Endothelial cell of umbilical vein (primary cell): ENCODE measurements around the gene MACROD2. TPM values are rescaled to one million over a fixed set of nuclear protein-coding genes. Genes with fewer than 3 reads are reported as not detected.

ENCODE experiments used
- BruUV-seq: library from RNA; stranded (reverse); fragments of 400-500 nt; replicated peaks from 2 replicates; lab custom pipeline; 2021; lab: Mats Ljungman, UMichigan
- CTCF ChIA-PET: fragments of 300-600, 350-600 bp; sonication (Branson Sonifier 250); formaldehyde crosslinking; loops from one replicate; lab custom pipeline; 2021; ENCODE audit warnings: antibody characterized with exemption, inconsistent platforms; lab: Charles Lee
- POLR2A ChIA-PET: fragments of 300-600, 350-600 bp; sonication (Branson Sonifier 250); formaldehyde crosslinking; loops from one replicate; lab custom pipeline; 2021; ENCODE audit warnings: antibody characterized with exemption, inconsistent platforms; lab: Charles Lee
- DNase-seq: peaks from one replicate; pipeline ENCODE4 v3.0.0-alpha.2; 2011; ENCODE audit warnings: low read depth, low spot score
- FAIRE-seq: peaks from 2 replicates; lab custom pipeline; 2011; peaks lifted over from hg19 to GRCh38; lab: Jason Lieb, UNC
- H2AFZ ChIP-seq: 2 replicates; pipeline ENCODE4 v1.6.0; 2012; ENCODE audit warnings: low read depth, low read length, control low read depth, inconsistent platforms
- H3K27ac ChIP-seq: 2 replicates; pipeline ENCODE4 v1.5.1; 2011; ENCODE audit warnings: low read depth, mild to moderate bottlenecking, control low read depth, low read length, moderate library complexity; ENCODE audit not compliant: insufficient read depth
- H3K27me3 ChIP-seq, 2 experiments: 2 replicates each; pipeline versions ENCODE4 v1.6.0 to v1.6.1; 2011; ENCODE audit warnings: low read length in 2 of 2, mixed read lengths in 1 of 2; ENCODE audit not compliant: control insufficient read depth in 2 of 2, insufficient read depth in 2 of 2
- H3K36me3 ChIP-seq, 2 experiments: 2 replicates in 1 of 2; 3 replicates in 1 of 2; pipeline ENCODE4 v1.5.1; 2011; ENCODE audit warnings: low read length in 2 of 2, mild to moderate bottlenecking in 1 of 2, moderate library complexity in 1 of 2; ENCODE audit not compliant: control insufficient read depth in 2 of 2, insufficient read depth in 2 of 2; ENCODE audit errors: extremely low read depth in 1 of 2
- H3K4me1 ChIP-seq: 3 replicates; pipeline ENCODE4 v1.5.1; 2011; ENCODE audit warnings: mild to moderate bottlenecking, low read length; ENCODE audit not compliant: control insufficient read depth, insufficient read depth; ENCODE audit errors: extremely low read depth
- H3K4me2 ChIP-seq: 2 replicates; pipeline ENCODE4 v1.6.1; 2011; ENCODE audit warnings: low read length, control low read depth, mixed read lengths; ENCODE audit not compliant: insufficient read depth
- H3K4me3 ChIP-seq, 3 experiments: fragments of 200-600 bp in 1 of 3; sonication (generic), shearing (Covaris generic) in 1 of 3; replicated peaks in 1 of 3; 2 replicates each; pipeline ENCODE4 v1.5.1; 2011 to 2016; ENCODE audit warnings: control low read depth in 3 of 3, low read length in 3 of 3, mild to moderate bottlenecking in 2 of 3, inconsistent platforms in 1 of 3, low read depth in 1 of 3, moderate library complexity in 1 of 3; ENCODE audit not compliant: insufficient read depth in 1 of 3
- H3K79me2 ChIP-seq: 2 replicates; pipeline ENCODE4 v1.6.0; 2012; ENCODE audit warnings: low read length, inconsistent platforms; ENCODE audit not compliant: control insufficient read depth, insufficient read depth
- H3K9ac ChIP-seq: replicated peaks from 2 replicates; pipeline ENCODE3; 2011; ENCODE audit warnings: low read length, control low read depth; ENCODE audit not compliant: insufficient read depth; ENCODE audit errors: extremely low read depth
- H3K9me1 ChIP-seq: replicated peaks from 3 replicates; pipeline ENCODE4 v1.6.0; 2011; ENCODE audit warnings: mild to moderate bottlenecking, low read length; ENCODE audit not compliant: control insufficient read depth, insufficient read depth; ENCODE audit errors: extremely low read depth
- H3K9me3 ChIP-seq: replicated peaks from 2 replicates; pipeline ENCODE4 v1.5.1; 2012; ENCODE audit warnings: low read length, inconsistent platforms; ENCODE audit not compliant: control insufficient read depth, insufficient read depth
- H4K20me1 ChIP-seq: replicated peaks from 2 replicates; pipeline ENCODE3; 2011; ENCODE audit warnings: mild to moderate bottlenecking, low read length; ENCODE audit not compliant: control insufficient read depth, insufficient read depth; ENCODE audit errors: extremely low read depth
- CTCF ChIP-seq, 2 donors: IDR thresholded peaks; 1 replicate in 1 of 2; 2 replicates in 1 of 2; pipeline ENCODE4 v1.5.1; 2011; ENCODE audit warnings: low read length in 2 of 2, mild to moderate bottlenecking in 2 of 2, moderate library complexity in 2 of 2, control low read depth in 1 of 2, inconsistent platforms in 1 of 2, low read depth in 1 of 2; ENCODE audit not compliant: insufficient read depth in 1 of 2; ENCODE audit errors: extremely low read depth in 1 of 2
- EZH2 ChIP-seq: IDR thresholded peaks from 2 replicates; pipeline ENCODE4 v1.6.1; 2012; ENCODE audit warnings: borderline replicate concordance, low read depth, mild to moderate bottlenecking, moderate library complexity, low read length, inconsistent platforms; ENCODE audit not compliant: severe bottlenecking
- FOS ChIP-seq: IDR thresholded peaks from 2 replicates; pipeline ENCODE4 v1.6.1; 2011; ENCODE audit warnings: mild to moderate bottlenecking, low read length, moderate library complexity, borderline replicate concordance; ENCODE audit not compliant: insufficient read depth
- GATA2 ChIP-seq: IDR thresholded peaks from 2 replicates; pipeline ENCODE4 v1.7.0; 2011; ENCODE audit warnings: low read depth, mild to moderate bottlenecking, moderate library complexity, mixed read lengths, low read length; ENCODE audit not compliant: insufficient read length, insufficient read depth
- JUN ChIP-seq: IDR thresholded peaks from 2 replicates; pipeline ENCODE4 v1.6.1; 2011; ENCODE audit warnings: borderline replicate concordance, low read depth; ENCODE audit not compliant: insufficient read length, insufficient read depth
- MAX ChIP-seq: IDR thresholded peaks from 2 replicates; pipeline ENCODE4 v1.6.1; 2011; ENCODE audit not compliant: insufficient read depth, insufficient read length
- MYC ChIP-seq: IDR thresholded peaks from one replicate; pipeline ENCODE4 v1.6.1; 2011; ENCODE audit warnings: mild to moderate bottlenecking, low read depth, low read length
- POLR2A ChIP-seq: IDR thresholded peaks from 2 replicates; pipeline ENCODE4 v1.6.1; 2012; ENCODE audit warnings: low read depth, mild to moderate bottlenecking, control low read depth, low read length
- POLR2AphosphoS5 ChIP-seq: IDR thresholded peaks from 2 replicates; pipeline ENCODE4 v1.6.1; 2012; ENCODE audit warnings: low read depth, mild to moderate bottlenecking, control low read depth, low read length, moderate library complexity; ENCODE audit not compliant: insufficient read depth
- dilution Hi-C: fragments of 300-500 bp; cut with MboI; formaldehyde crosslinking; loops from one replicate; pipeline ENCODE4 v1.15.0; 2019; ENCODE audit warnings: low sequenced_read_pairs; ENCODE audit not compliant: extremely low pct_ligation_motif_present
- intact Hi-C: fragments of 100-400 bp; cut with micrococcal nuclease; formaldehyde crosslinking; loops from one replicate; pipeline ENCODE4 v1.10.0; 2022
- polyA plus RNA-seq, 4 experiments: library from polyadenylated mRNA; depleted of rRNA in 3 of 4; stranded (reverse) in 3 of 4; unstranded in 1 of 4; fragments of >200 nt; gene quantifications; 2 replicates each; pipeline versions ENCODE4 v1.2.1 to v1.2.3, GENCODE V29; 2011 to 2012; ENCODE audit warnings: missing spikeins in 1 of 4
- total RNA-seq: library from RNA; stranded (reverse); gene quantifications from 2 replicates; pipeline ENCODE4 v1.2.3, GENCODE V29; 2021

Gene MACROD2
- total and polyA plus RNA-seq, 2 donors (not counting 3 experiments of a cell fraction or from before 2014, with no cell fraction given) = 0.11 to 0.73 TPM

GRCh38 chr20:16025084-16025483, 2029.8 kb downstream of the MACROD2 start:
- Histone ChIP-seq H3K27me3 (no peaks in the 10 kb centered on the region), H3K9me3 (no peaks in the 10 kb centered on the region), H3K27ac (no peak overlapping the region), H3K4me1 (no peaks in the 10 kb centered on the region), H3K9me1 (no peaks in the 10 kb centered on the region), H3K9ac (no peak overlapping the region), H3K36me3 (no peaks in the 10 kb centered on the region), H3K4me2 (no peak overlapping the region), H3K79me2 (no peaks in the 10 kb centered on the region), H3K4me3 (no peak overlapping the region), H2AFZ (no peak overlapping the region), H4K20me1 (no peaks in the 10 kb centered on the region)
- FAIRE-seq (no peak), DNase-seq (no peak)
- CTCF ChIA-PET = no interaction called here
- BruUV-seq = no TSS peak
- intact Hi-C loops (no loop called here), dilution Hi-C loops (no loop called here)
- POLR2A ChIA-PET = no interaction called here
- TF ChIP-seq GATA2 (no peak), CTCF (IDR thresholded peaks at IDR 0.05; ENCODE audit: extremely low read depth in 1 of 2, insufficient read depth in 1 of 2, low read depth in 1 of 2, low read length in 2 of 2) (no peak), POLR2AphosphoS5 (no peak), JUN (no peak), MYC (no peak)

DNA sequence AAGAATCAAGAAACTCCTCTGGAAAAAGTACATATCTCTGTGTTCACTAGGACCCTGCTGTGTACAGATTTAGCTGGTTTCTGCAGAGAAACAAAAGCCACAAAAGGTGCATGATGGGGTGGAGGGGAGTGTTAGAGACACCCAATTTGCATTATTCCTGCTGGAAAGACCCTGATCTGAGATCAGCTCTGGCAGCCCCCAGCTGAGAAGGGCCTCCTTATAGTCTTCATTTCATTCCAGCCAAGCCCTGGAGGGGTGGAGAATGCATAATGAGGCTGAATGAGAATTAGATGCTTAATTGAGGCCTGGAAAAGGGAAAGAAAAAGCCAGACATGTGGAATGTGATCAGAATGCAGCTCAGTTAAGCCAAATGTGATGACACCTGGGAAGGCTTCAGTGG, 2032.4 kb downstream of the MACROD2 start:
- no peaks in the 10 kb centered on the region for H3K4me1 ChIP-seq
- H3K4me2 ChIP-seq = no peak overlapping the region
- H3K9me3 ChIP-seq = no peaks in the 10 kb centered on the region
- no peak overlapping the region for H3K27ac ChIP-seq
- intact Hi-C loops (no loop called here), dilution Hi-C loops (no loop called here)
- ChIA-PET POLR2A (no interaction called here), CTCF (no interaction called here)
- no peak overlapping the region for H3K9ac ChIP-seq
- H2AFZ ChIP-seq = no peak overlapping the region
- no peak for FAIRE-seq
- no peaks in the 10 kb centered on the region for H4K20me1 ChIP-seq
- no peaks in the 10 kb centered on the region for H3K27me3 ChIP-seq
- H3K36me3 ChIP-seq = no peaks in the 10 kb centered on the region
- H3K9me1 ChIP-seq = no peaks in the 10 kb centered on the region
- DNase-seq = no peak
- BruUV-seq = no TSS peak
- no peaks in the 10 kb centered on the region for H3K79me2 ChIP-seq
- TF ChIP-seq MAX = no peak
- no peak for TF ChIP-seq FOS
- no peak for TF ChIP-seq POLR2A
- no peak for TF ChIP-seq CTCF (IDR thresholded peaks at IDR 0.05; ENCODE audit: extremely low read depth in 1 of 2, insufficient read depth in 1 of 2, low read depth in 1 of 2, low read length in 2 of 2)
- no peak for TF ChIP-seq POLR2AphosphoS5
- TF ChIP-seq JUN = no peak
- TF ChIP-seq EZH2 = no peak
- no peak for TF ChIP-seq MYC
- no peak for TF ChIP-seq GATA2
- H3K4me3 ChIP-seq = no peak overlapping the region
